NB4 (cell line): ENCODE data around the gene FN1.

ENCODE experiments used
- DNase-seq: peaks from one replicate; pipeline ENCODE4 v3.0.0; 2010; ENCODE audit warnings: low read depth
- H3K4me3 ChIP-seq: one replicate; pipeline ENCODE4 v1.5.1; 2011; ENCODE audit warnings: mild to moderate bottlenecking, low read depth, low read length, moderate library complexity
- CTCF ChIP-seq: IDR thresholded peaks from one replicate; pipeline ENCODE4 v1.5.1; 2012; ENCODE audit warnings: low read depth, low read length
- MAX ChIP-seq: IDR thresholded peaks from 2 replicates; pipeline ENCODE4 v1.6.1; 2011; ENCODE audit warnings: low read depth, low read length
- MYC ChIP-seq: IDR thresholded peaks from 2 replicates; pipeline ENCODE4 v1.6.1; 2011; ENCODE audit warnings: low read depth, low read length
- POLR2A ChIP-seq: IDR thresholded peaks from 2 replicates; pipeline ENCODE4 v1.6.1; 2011; ENCODE audit warnings: mild to moderate bottlenecking; ENCODE audit not compliant: insufficient read length; ENCODE audit errors: extremely low read depth

Gene FN1

GRCh38 chr2:215382480-215382879, 53.4 kb downstream of the FN1 start:
- H3K4me3 ChIP-seq = no peak overlapping the region
- DNase-seq = no peak
- TF ChIP-seq CTCF = no peak
- no peak for TF ChIP-seq POLR2A
- TF ChIP-seq MAX = no peak
- no peak for TF ChIP-seq MYC

- DNase-seq = no peak
- TF ChIP-seq MYC (no peak), POLR2A (no peak), MAX (no peak), CTCF (no peak)
- no peak overlapping the region for H3K4me3 ChIP-seq
These were observed 53.9 kb downstream of the FN1 start for GRCh38 chr2:215382011-215382410.

- H3K4me3 ChIP-seq = no peak overlapping the region
- no peak for DNase-seq
- no peak for TF ChIP-seq POLR2A
- no peak for TF ChIP-seq CTCF
- no peak for TF ChIP-seq MAX
These were observed 55.2 kb downstream of the FN1 start for GRCh38 chr2:215380699-215381098.

GRCh38 chr2:215379948-215380347, 55.9 kb downstream of the FN1 start:
- H3K4me3 ChIP-seq = no peak overlapping the region
- DNase-seq = no peak
- no peak for TF ChIP-seq CTCF
- TF ChIP-seq POLR2A = no peak
- TF ChIP-seq MAX = no peak
- no peak for TF ChIP-seq MYC

GRCh38 chr2:215379039-215379438, 56.8 kb downstream of the FN1 start:
- no peak for DNase-seq
- TF ChIP-seq POLR2A = no peak
- no peak for TF ChIP-seq MAX
- TF ChIP-seq CTCF = no peak
- no peak for TF ChIP-seq MYC
- no peak overlapping the region for H3K4me3 ChIP-seq

GRCh38 chr2:215378045-215378444, 57.8 kb downstream of the FN1 start:
- DNase-seq = no peak
- no peak overlapping the region for H3K4me3 ChIP-seq
- TF ChIP-seq CTCF (no peak), POLR2A (no peak)
